Testis (tissue), 2 donors: ENCODE results near the gene SND1.

Experiments used
- CTCF ChIP-seq, 3 experiments: fragments of 450-650 bp in 2 of 3; fragments of 200-600 bp in 1 of 3; sonication (generic) in 1 of 3; IDR thresholded peaks; one replicate each; pipeline ENCODE4 v1.5.1; 2016 to 2019; ENCODE audit warnings: antibody characterized with exemption in 3 of 3, mild to moderate bottlenecking in 2 of 3, moderate library complexity in 1 of 3
- POLR2A ChIP-seq: fragments of 450-650 bp; IDR thresholded peaks from one replicate; pipeline ENCODE4 v1.6.1; 2017; ENCODE audit warnings: antibody characterized with exemption, mild to moderate bottlenecking, moderate library complexity

- no peak for TF ChIP-seq POLR2A
- TF ChIP-seq CTCF (IDR thresholded peaks at IDR 0.05), result no peak
Observed at GRCh38 chr7:127996253-127997071, 344.5 kb downstream of the SND1 start.
